CD4-positive, alpha-beta T cell treated with Interleukin-6 at 100 ng/mL for 8 hours (primary cell): Measurements from ENCODE around the gene CLNK.

Experiments used
- DNase-seq: peaks from one replicate; pipeline ENCODE4 v3.0.0-alpha.2; 2020; ENCODE audit warnings: mixed read lengths, low spot score

The CLNK gene

GRCh38 chr4:10612476-10612875 lies 72.1 kb downstream of the CLNK start:
- no peak for DNase-seq

DNA sequence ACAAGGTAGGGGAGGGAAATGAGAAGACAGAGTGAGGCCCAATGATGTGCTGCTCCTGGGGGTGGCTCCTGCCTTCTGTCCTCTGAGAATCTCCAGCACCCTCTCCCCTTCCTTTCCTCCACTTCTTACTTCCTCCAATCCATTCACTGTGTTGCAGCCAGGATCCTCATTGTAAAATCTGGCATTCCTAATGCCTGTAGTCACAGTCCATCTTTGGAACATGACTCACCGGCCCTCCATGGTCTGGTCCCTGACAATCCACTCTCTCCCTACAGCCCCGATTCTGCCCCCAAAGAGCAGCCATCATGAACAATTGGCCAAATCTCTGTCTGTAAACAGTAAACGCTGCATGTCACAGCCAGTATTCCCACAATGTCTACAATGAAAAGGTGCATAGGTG lies 72.9 kb downstream of the CLNK start:
- DNase-seq: no peak

- no peak for DNase-seq
These were observed 75.9 kb downstream of the CLNK start for GRCh38 chr4:10608501-10609219.

- DNase-seq: no peak
These were observed 77.4 kb downstream of the CLNK start for GRCh38 chr4:10607206-10607605.

DNA sequence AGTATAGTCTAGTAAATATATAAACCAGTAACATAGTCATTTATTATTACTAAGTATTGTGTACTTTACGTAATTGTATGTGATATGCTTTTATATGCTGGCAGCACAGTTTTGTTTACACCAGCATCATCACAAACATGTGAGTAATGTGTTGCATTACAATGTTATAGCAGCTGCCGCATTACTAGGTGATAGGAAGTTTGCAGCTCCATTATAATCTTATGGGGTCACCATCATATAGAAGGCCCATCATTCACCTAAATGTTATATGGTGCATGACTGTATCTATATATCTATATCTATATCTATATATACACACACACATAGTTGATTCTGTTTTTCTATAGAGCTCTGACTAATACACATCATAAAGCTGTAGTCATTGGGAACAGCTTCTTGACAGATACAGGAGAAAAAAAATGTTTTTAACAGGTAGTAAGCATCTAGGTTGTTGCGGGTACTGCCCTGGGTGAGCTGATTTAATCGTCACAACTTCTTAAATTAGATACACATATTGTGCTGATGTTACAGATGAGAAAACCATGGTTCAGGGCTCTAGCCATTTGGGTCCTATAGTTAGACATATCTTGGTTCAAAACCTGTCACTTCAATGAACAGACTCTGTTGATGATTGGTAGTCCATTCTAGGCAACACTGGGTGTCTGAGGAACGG lies 77.9 kb downstream of the CLNK start:
- no peak for DNase-seq

DNA sequence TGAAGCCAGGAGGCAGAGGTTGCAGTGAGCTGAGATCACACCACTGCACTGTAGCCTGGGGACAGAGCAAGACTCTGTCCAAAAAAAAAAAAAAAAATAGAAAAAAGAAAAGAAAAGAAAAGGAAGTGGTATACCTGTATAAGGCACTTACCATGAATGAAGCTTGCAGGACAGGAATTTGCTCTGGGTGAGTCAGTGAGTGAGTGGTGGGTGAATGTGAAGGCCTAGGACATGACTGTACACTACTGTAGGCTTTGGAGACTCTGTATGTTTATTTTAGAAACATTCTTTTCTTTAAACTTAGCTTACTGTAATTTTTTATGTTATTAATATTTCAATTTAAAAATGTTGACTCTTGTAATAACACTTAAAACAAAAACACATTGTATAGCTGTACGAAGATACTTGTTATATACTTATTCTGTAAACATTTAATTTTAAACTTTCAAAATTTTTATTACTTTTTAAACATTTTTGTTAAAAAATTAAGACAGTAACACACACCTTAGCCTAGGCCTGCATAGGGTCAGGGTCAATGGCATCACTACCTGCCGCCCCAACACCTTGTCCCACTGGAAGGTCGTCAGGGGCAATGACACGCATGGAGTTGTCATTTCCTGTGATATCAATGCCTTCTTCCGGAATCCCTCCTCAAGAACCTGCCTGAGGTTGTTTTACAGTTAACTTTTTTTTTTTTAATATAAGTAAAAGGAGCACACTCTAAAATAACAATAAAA lies 78.7 kb downstream of the CLNK start:
- no peak for DNase-seq

DNA sequence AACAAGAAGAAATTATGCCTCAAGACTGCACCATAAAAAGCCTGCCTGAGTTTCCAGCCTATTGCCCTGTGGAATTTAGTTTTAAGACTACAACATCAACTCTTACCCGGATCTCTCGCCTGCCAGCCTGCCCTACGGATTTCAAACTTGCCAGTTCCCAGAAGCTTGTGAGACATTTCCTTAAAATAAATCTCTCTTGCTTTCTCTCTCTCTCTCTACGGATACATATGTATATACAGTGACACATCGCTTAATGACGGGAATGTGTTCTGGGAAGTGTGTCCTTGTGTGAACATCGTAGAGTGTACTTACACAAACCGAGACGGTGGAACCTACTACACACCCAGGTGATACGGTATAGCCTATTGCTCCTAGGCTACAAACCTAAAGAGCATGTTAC lies 79.5 kb downstream of the CLNK start:
- no peak for DNase-seq

DNA sequence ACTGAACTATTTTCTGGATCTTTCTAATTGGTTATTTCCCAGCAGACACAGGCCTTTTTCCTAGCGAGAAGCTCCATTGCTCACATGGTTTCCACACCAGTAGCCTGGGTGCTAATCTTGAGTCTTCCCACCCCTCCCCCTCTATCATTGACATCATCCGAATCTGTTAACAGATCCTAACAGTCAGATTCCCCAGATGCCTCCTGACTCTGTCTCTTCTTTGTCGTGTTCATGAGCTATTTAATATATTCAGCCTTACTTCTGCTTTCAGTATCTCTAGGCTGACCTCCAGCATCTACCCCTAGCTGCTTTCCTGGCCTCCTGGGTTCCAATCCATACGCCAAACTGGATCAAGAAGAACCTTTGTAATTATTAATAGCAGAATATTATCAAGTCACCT lies 85.0 kb downstream of the CLNK start:
- DNase-seq: no peak

- no peak for DNase-seq
These were observed 85.7 kb downstream of the CLNK start for GRCh38 chr4:10598829-10599228.

- no peak for DNase-seq
These were observed 87.8 kb downstream of the CLNK start for GRCh38 chr4:10596586-10597290.

- DNase-seq: no peak
These were observed 91.4 kb downstream of the CLNK start for GRCh38 chr4:10593130-10593529.

GRCh38 chr4:10590896-10591295 lies 93.7 kb downstream of the CLNK start:
- no peak for DNase-seq

DNA sequence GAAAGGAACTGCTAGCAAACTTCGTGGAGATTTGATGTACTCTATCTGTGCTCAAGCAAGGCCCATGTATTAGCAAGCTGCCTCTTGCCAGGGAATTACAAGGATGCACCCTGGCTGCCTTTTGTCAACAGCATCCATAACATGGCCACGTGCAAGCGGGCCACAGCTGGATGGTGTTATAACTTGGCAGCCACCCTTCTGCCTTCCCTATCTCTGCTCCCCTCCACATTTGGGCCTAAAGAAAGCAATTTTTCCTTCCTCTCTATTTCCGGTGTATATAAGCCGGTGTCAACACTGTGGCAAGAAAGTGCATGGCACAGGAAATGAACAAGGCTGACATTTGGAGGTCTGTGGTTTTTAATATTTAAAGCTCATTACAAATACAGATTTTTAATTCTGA lies 94.8 kb downstream of the CLNK start:
- DNase-seq: no peak

- no peak for DNase-seq
These were observed 95.2 kb downstream of the CLNK start for GRCh38 chr4:10589321-10589720.

DNA sequence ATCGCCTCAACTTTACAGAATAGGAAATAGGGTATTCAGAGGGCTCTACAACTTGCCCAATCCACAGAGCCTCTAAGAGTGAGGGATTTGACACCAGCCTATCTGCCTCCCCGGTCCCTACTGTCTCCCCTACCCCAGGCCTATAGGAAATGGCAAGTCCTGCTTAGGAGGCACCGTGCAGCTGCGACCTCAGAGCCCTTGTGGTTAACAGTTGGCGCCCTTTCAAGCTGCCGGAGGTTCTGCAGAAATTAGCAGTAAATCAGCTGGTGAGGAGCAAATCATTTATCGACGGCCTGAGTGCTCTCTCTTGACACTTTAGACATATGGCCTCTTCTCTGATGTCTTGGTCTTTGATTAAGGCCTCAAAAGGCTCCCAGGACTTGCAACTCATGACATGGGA lies 96.9 kb downstream of the CLNK start:
- peak; percentile 23 for DNase-seq

DNA sequence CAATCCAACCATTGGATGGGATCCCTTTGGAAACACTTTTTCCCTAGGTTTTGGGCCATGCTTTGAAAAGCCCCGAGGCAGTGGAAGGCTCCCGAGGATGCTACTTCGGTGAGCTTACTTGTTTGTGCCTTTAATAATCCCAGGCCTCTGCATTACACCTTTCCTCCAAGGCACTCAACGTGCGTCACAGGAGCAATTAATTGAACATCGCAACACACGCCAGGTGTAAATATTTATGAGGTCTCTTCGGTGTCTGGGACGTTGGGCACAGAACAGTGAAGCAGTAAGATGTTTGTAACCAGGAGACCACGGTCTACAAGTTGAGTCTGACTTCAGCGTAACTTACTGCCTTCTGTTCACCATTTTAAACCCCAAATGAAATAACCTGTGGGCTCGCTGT lies 97.3 kb downstream of the CLNK start:
- DNase-seq: no peak

- no peak for DNase-seq
These were observed 100.5 kb downstream of the CLNK start for GRCh38 chr4:10584042-10584441.

DNA sequence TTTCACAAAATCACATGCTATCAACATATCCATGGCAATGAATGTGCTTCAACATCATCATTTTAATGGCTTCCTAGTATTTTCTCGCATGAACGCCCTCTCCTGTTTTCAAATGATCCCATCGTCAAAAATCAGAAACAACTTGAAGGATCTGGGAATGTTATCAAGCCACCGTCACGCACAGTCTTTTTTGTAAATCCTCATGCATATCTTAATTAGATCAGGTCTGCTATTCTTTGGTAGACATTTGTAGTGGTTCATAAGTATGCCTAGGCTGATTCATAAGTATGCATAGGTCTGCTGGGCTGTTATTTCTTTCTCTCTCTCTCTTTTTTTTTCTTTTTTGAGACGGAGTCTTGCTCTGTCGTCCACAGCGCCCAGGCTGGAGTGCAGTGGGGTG lies 101.6 kb downstream of the CLNK start:
- DNase-seq: no peak

DNA sequence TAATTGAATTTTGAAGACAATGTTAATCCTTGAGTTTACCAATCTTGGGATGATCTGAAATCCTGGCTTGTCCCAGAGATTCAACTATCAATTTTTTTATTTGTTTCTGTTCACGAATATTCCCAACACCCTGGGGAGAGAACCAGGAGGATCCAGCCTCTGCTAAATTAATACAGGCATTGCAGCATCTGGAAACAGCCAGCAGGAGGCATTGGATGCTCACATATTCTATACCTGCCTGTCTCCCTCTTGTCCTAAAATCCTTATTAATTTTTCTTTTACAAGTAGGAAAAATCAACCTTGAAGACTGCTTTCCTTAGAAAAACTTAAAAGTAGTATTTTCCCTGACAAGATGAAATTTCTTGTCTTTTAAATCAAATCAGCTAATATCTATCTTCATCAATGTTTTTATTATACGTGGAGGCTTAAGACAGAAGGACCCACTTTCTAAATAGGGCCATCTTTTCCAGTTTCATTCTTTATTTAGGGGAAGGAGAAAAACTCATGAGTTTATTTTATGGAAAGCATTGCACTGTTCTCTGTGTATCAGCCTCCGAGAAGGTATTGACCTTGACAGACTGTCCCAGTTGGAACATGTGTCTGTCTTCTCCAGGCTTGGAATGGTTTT lies 102.4 kb downstream of the CLNK start:
- DNase-seq: no peak

DNA sequence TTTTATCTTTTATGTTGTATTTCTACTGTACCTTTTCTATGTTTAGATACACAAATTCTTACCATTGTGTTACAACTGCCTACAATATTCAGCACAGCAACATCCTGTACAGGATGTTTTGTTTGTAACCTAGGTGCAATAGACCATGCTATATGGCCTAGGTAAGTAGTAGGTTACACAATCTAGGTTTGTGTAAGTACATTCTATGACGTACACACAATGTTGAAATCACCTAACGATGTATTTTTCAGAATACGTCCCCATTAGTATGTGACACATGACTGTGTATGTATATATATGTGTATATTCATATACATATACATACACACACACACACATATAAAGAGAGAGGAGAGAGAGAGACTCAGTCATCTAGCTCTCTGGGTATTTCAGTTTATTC lies 103.5 kb downstream of the CLNK start:
- DNase-seq: no peak

- DNase-seq: no peak
These were observed 104.9 kb downstream of the CLNK start for GRCh38 chr4:10579648-10580047.
